HepG2 (cell line): Measurements from ENCODE around the gene GPER1. TPM values are rescaled to one million over a fixed set of nuclear protein-coding genes. Genes with fewer than 3 reads are reported as not detected.

Source experiments
- CBX2 ChIP-seq, 2 experiments: fragments of 200-600 bp in 1 of 2; sonication (generic); formaldehyde crosslinking in 1 of 2; IDR thresholded peaks; 2 replicates each; pipeline versions ENCODE4 v1.7.0 to v1.8.1; 2018 to 2022; ENCODE audit warnings: low read depth in 2 of 2, low read length in 1 of 2, mild to moderate bottlenecking in 1 of 2, missing genetic modification reagents in 1 of 2
- CEBPZ ChIP-seq: IDR thresholded peaks from 2 replicates; pipeline ENCODE4 v1.6.1; 2012; ENCODE audit warnings: low read length, improper control_type of control experiment
- ETS1 ChIP-seq: sonication (generic); formaldehyde crosslinking; IDR thresholded peaks from 2 replicates; pipeline ENCODE4 v1.4.0; 2020; ENCODE audit warnings: missing genetic modification reagents
- MED13 ChIP-seq: sonication (generic); formaldehyde crosslinking; IDR thresholded peaks from 2 replicates; pipeline ENCODE4 v1.5.0; 2020; ENCODE audit warnings: missing genetic modification reagents
- NONO ChIP-seq, 2 experiments: fragments of 450-650 bp in 1 of 2; sonication (generic) in 1 of 2; formaldehyde crosslinking in 1 of 2; IDR thresholded peaks in 1 of 2; conservative IDR thresholded peaks in 1 of 2; 2 replicates each; pipeline versions ENCODE4 v1.6.1 to v1.8.0; 2017 to 2022; ENCODE audit warnings: mild to moderate bottlenecking in 1 of 2, missing genetic modification reagents in 1 of 2, moderate library complexity in 1 of 2
- SIN3B ChIP-seq: fragments of 150-350 bp; IDR thresholded peaks from 2 replicates; pipeline ENCODE4 v1.6.1; 2014; ENCODE audit warnings: low read length
- SKI ChIP-seq: fragments of 450-650 bp; IDR thresholded peaks from one replicate; pipeline ENCODE4 v1.6.1; 2018; ENCODE audit warnings: mild to moderate bottlenecking; ENCODE audit not compliant: partially characterized antibody
- ZBTB44 ChIP-seq: sonication (generic); formaldehyde crosslinking; IDR thresholded peaks from 2 replicates; pipeline ENCODE4 v1.4.0; 2020; ENCODE audit warnings: missing genetic modification reagents
- ZNF382 ChIP-seq: sonication (generic); formaldehyde crosslinking; IDR thresholded peaks from 2 replicates; pipeline ENCODE4 v1.5.0; 2020; ENCODE audit warnings: missing genetic modification reagents, mild to moderate bottlenecking, borderline replicate concordance
- ZNF781 ChIP-seq: sonication (generic); formaldehyde crosslinking; IDR thresholded peaks from 2 replicates; pipeline ENCODE4 v1.5.1; 2020; ENCODE audit warnings: borderline replicate concordance, mild to moderate bottlenecking, missing genetic modification reagents; ENCODE audit errors: not compliant biosample characterization
- polyA plus RNA-seq, 8 experiments: library from polyadenylated mRNA; depleted of rRNA in 3 of 8; stranded (reverse) in 7 of 8; unstranded in 1 of 8; fragments of >200 nt; fragmentation: Illumina TruSeq in 4 of 8; extraction: Trizol in 4 of 8; gene quantifications; 2 replicates each; pipeline versions ENCODE4 v1.2.1 to v1.2.3, GENCODE V29; 2011 to 2016; ENCODE audit warnings: low read depth in 4 of 8, missing spikeins in 1 of 8, mixed read lengths in 1 of 8; ENCODE audit not compliant: insufficient read depth in 1 of 8
- total RNA-seq, 5 experiments: library from RNA; depleted of rRNA; stranded (reverse); fragments of >200 nt; fragmentation: Illumina TruSeq; extraction: Trizol; gene quantifications; 2 replicates each; pipeline ENCODE4 v1.2.3, GENCODE V29; 2016; ENCODE audit warnings: low read depth in 1 of 5

GPER1 gene
- total and polyA plus RNA-seq, 2 of the 13 experiments (the other 11 are each of a cell fraction or from before 2014, with no cell fraction given), result 12.7 to 19.7 TPM

GRCh38 chr7:1124164-1124563 lies 36.3 kb downstream of the GPER1 start (continued):
- TF ChIP-seq CEBPZ (no peak), ZBTB44 (CRISPR knock-in tag) (no peak), SIN3B (no peak), ZNF781 (no peak), CBX2 (IDR thresholded peaks at IDR 0.05; ENCODE audit: low read depth, low read length) (no peak), CBX2 (CRISPR knock-in tag; IDR thresholded peaks at IDR 0.05; ENCODE audit: low read depth) (no peak), ZNF382 (CRISPR knock-in tag) (no peak), NONO (IDR thresholded peaks at IDR 0.05) (no peak), NONO (CRISPR knock-in tag; conservative IDR thresholded peaks at IDR 0.05) (no peak), ETS1 (no peak), MED13 (CRISPR knock-in tag) (no peak), SKI (no peak)
- TF ChIP-seq, all 625 proteins: peak for 0
